IMR-90 (cell line): Measurements from ENCODE around the gene TLCD4. TPM values are rescaled to one million over a fixed set of nuclear protein-coding genes. Genes with fewer than 3 reads are reported as not detected.
A peak's percentile ranks its signal among the peaks of the same experiment; 100 is the strongest.

Experiments used
- ATAC-seq: fragments of 200-7000 bp; cut with Tn5 transposase; 2 replicates; pipeline ENCODE4 v1.9.1; 2020; ENCODE audit warnings: low read depth, mild to moderate bottlenecking, moderate library complexity
- BruUV-seq: library from RNA; stranded (reverse); fragments of 400-500 nt; replicated peaks from 2 replicates; lab custom pipeline; 2021; lab: Mats Ljungman, UMichigan
- CTCF ChIA-PET: fragments of 300-600 bp; formaldehyde crosslinking; extraction: SDS; loops from one replicate; lab custom pipeline; 2021; ENCODE audit warnings: antibody characterized with exemption; lab: Yijun Ruan, JAX
- POLR2A ChIA-PET: fragments of 300-600 bp; sonication (Branson Sonifier 250); formaldehyde crosslinking; loops from one replicate; lab custom pipeline; 2022; ENCODE audit warnings: antibody characterized with exemption; ENCODE audit not compliant: unreplicated experiment; lab: Charles Lee
- DNase-seq: peaks from one replicate; pipeline ENCODE4 v3.0.0; 2013
- H2AFZ ChIP-seq: replicated peaks from 2 replicates; pipeline ENCODE3; 2013; ENCODE audit warnings: low read length, mild to moderate bottlenecking; ENCODE audit not compliant: poor library complexity
- H2AK5ac ChIP-seq: 2 replicates; pipeline ENCODE4 v1.6.1; 2013; ENCODE audit warnings: low read depth, low read length, inconsistent platforms
- H2AK9ac ChIP-seq: replicated peaks from 2 replicates; pipeline ENCODE3; 2013; ENCODE audit warnings: mild to moderate bottlenecking, low read depth, low read length, moderate library complexity; ENCODE audit not compliant: poor library complexity
- H2BK120ac ChIP-seq: 2 replicates; pipeline ENCODE4 v1.6.1; 2013; ENCODE audit warnings: low read depth, low read length, inconsistent platforms
- H2BK15ac ChIP-seq: 3 replicates; pipeline ENCODE4 v1.6.1; 2013; ENCODE audit warnings: low read depth, low read length, inconsistent platforms
- H2BK20ac ChIP-seq: 2 replicates; pipeline ENCODE4 v1.6.1; 2013; ENCODE audit warnings: low read depth, mild to moderate bottlenecking, inconsistent platforms, low read length, moderate library complexity
- H2BK5ac ChIP-seq: 2 replicates; pipeline ENCODE4 v1.6.1; 2013; ENCODE audit warnings: mild to moderate bottlenecking, low read depth, low read length, inconsistent platforms; ENCODE audit not compliant: poor library complexity, severe bottlenecking
- H3K14ac ChIP-seq: replicated peaks from 2 replicates; pipeline ENCODE4 v1.6.1; 2013; ENCODE audit warnings: low read depth, low read length, inconsistent platforms
- H3K18ac ChIP-seq: 2 replicates; pipeline ENCODE4 v1.6.1; 2013; ENCODE audit warnings: low read depth, low read length, control low read depth
- H3K23ac ChIP-seq: 2 replicates; pipeline ENCODE4 v1.6.1; 2013; ENCODE audit warnings: low read depth, low read length, inconsistent platforms
- H3K27ac ChIP-seq: 2 replicates; pipeline ENCODE4 v1.5.1; 2013; ENCODE audit warnings: mild to moderate bottlenecking, control low read depth, low read length; ENCODE audit not compliant: insufficient read depth
- H3K27me3 ChIP-seq: 2 replicates; pipeline ENCODE4 v1.6.1; 2013; ENCODE audit warnings: low read length; ENCODE audit not compliant: control insufficient read depth, insufficient read depth
- H3K36me3 ChIP-seq: 2 replicates; pipeline ENCODE4 v1.6.1; 2013; ENCODE audit warnings: low read length, mixed read lengths; ENCODE audit not compliant: control insufficient read depth, insufficient read depth
- H3K4ac ChIP-seq: 2 replicates; pipeline ENCODE4 v1.6.1; 2013; ENCODE audit warnings: low read depth, low read length, inconsistent platforms
- H3K4me1 ChIP-seq: 2 replicates; pipeline ENCODE4 v1.6.1; 2013; ENCODE audit warnings: low read length, mixed read lengths; ENCODE audit not compliant: control insufficient read depth, insufficient read depth
- H3K4me2 ChIP-seq: 2 replicates; pipeline ENCODE4 v1.6.1; 2013; ENCODE audit warnings: low read depth, mild to moderate bottlenecking, control low read depth, low read length, moderate library complexity
- H3K4me3 ChIP-seq: 2 replicates; pipeline ENCODE4 v1.5.1; 2013; ENCODE audit warnings: low read depth, mild to moderate bottlenecking, control low read depth, low read length, moderate library complexity; ENCODE audit not compliant: insufficient read depth
- H3K56ac ChIP-seq: 2 replicates; pipeline ENCODE4 v1.6.1; 2013; ENCODE audit warnings: low read length, inconsistent platforms; ENCODE audit not compliant: insufficient read depth; ENCODE audit errors: extremely low read depth
- H3K79me1 ChIP-seq, 2 experiments: 2 replicates each; pipeline ENCODE4 v1.6.1; 2013; ENCODE audit warnings: low read length in 2 of 2, inconsistent platforms in 1 of 2, low read depth in 1 of 2
- H3K9ac ChIP-seq: 2 replicates; pipeline ENCODE4 v1.6.1; 2013; ENCODE audit warnings: low read depth, low read length, control low read depth
- H3K9me1 ChIP-seq: 2 replicates; pipeline ENCODE4 v1.6.1; 2013; ENCODE audit warnings: low read length, inconsistent platforms; ENCODE audit not compliant: insufficient read depth
- H3K9me3 ChIP-seq: 2 replicates; pipeline ENCODE4 v1.6.1; 2013; ENCODE audit warnings: low read length; ENCODE audit not compliant: control insufficient read depth, insufficient read depth
- H4K20me1 ChIP-seq: 2 replicates; pipeline ENCODE4 v1.6.1; 2013; ENCODE audit warnings: low read length, inconsistent platforms; ENCODE audit not compliant: insufficient read depth
- H4K5ac ChIP-seq: 2 replicates; pipeline ENCODE4 v1.6.1; 2013; ENCODE audit warnings: mild to moderate bottlenecking, low read depth, low read length, control low read depth
- H4K8ac ChIP-seq, 2 experiments: 2 replicates each; pipeline ENCODE4 v1.6.1; 2013; ENCODE audit warnings: low read depth in 2 of 2, low read length in 2 of 2, control low read depth in 1 of 2, inconsistent platforms in 1 of 2
- H4K91ac ChIP-seq: 2 replicates; pipeline ENCODE4 v1.6.1; 2013; ENCODE audit warnings: low read depth, low read length, inconsistent platforms; ENCODE audit not compliant: insufficient read depth
- CHD1 ChIP-seq: IDR thresholded peaks from 2 replicates; pipeline ENCODE4 v1.6.1; 2012; ENCODE audit warnings: low read depth, low read length, improper control_type of control experiment
- FOS ChIP-seq: fragments of 150-350 bp; IDR thresholded peaks from 2 replicates; pipeline ENCODE4 v1.6.1; 2016; ENCODE audit warnings: low read depth, low read length
- RAD21 ChIP-seq: IDR thresholded peaks from 2 replicates; pipeline ENCODE4 v1.6.1; 2012; ENCODE audit warnings: low read length, improper control_type of control experiment
- RFX5 ChIP-seq: IDR thresholded peaks from 2 replicates; pipeline ENCODE4 v1.8.0; 2012; ENCODE audit warnings: low read depth, mild to moderate bottlenecking, low read length, moderate library complexity
- WGBS, 2 experiments: methylation state at CpG; one replicate each; pipeline versions ENCODE4 v1.1.5 to v1.1.7; 2013; ENCODE audit warnings: missing lambda C conversion rate in 2 of 2; ENCODE audit not compliant: insufficient read length in 1 of 2; ENCODE audit errors: extremely low coverage in 2 of 2; 5-methylcytosine and 5-hydroxymethylcytosine counted together
- dilution Hi-C: fragments of 300-500 bp; cut with HindIII; formaldehyde crosslinking; loops from one replicate; pipeline ENCODE4 v1.14.3; 2018; ENCODE audit warnings: low sequenced_read_pairs; ENCODE audit not compliant: unreplicated experiment
- in situ Hi-C: fragments of 300-500 bp; cut with MboI; formaldehyde crosslinking; loops from 3 replicates; pipeline ENCODE4 v1.14.3; 2019; ENCODE audit warnings: low sequenced_read_pairs, inconsistent platforms, mixed read lengths
- intact Hi-C: fragments of 100-400 bp; cut with micrococcal nuclease; formaldehyde crosslinking; loops from 2 replicates; pipeline ENCODE4 v1.10.0; 2022
- polyA plus RNA-seq, 3 experiments: library from polyadenylated mRNA; depleted of rRNA; stranded (reverse); fragments of >200 nt; gene quantifications; 2 replicates each; pipeline ENCODE4 v1.2.3, GENCODE V29; 2012; ENCODE audit warnings: low replicate concordance in 1 of 3
- total RNA-seq: library from RNA; depleted of rRNA; stranded (reverse); fragments of >200 nt; gene quantifications from 2 replicates; pipeline ENCODE4 v1.2.3, GENCODE V29; 2012
- TF ChIP-seq, protein P1 (sequence below): conservative IDR thresholded peaks from 2 replicates; pipeline ENCODE4 v1.5.1; 2012; ENCODE audit warnings: mild to moderate bottlenecking, low read depth, low read length, improper control_type of control experiment

The TLCD4 gene
- total and polyA plus RNA-seq, 2 of the 4 experiments (the other 2 are of a cell fraction), result 0.22 to 0.36 TPM

GRCh38 chr1:95084317-95085176, 32.6 kb upstream of the TLCD4 start:
- Histone ChIP-seq H3K27ac (no peak overlapping the region), H3K4ac (peak overlapping the region; percentile 8; the same call in 1 of the 2 replicates), H3K14ac (peak overlapping the region; percentile 61), H3K9me1 (peaks cover 9% of the 10 kb centered on the region; the same call in 1 of the 2 replicates), H2AFZ (no peak overlapping the region), H3K9ac (no peak overlapping the region), H3K79me1 (no peaks in the 10 kb centered on the region), H3K56ac (no peak overlapping the region), H4K5ac (no peak overlapping the region), H4K91ac (0 out of 2 replicates have a peak overlapping the region, but pooled peaks have one; percentile 32), H2BK5ac (no peak overlapping the region), H3K4me2 (no peak overlapping the region), H2BK120ac (peak overlapping the region; percentile 37; the same call in 1 of the 2 replicates), H3K23ac (peak overlapping the region; percentile 45; the same call in 1 of the 2 replicates), H3K4me1 (peaks cover 8% of the 10 kb centered on the region), H3K4me3 (no peak overlapping the region), H3K9me3 (no peaks in the 10 kb centered on the region), H4K20me1 (no peaks in the 10 kb centered on the region), H2BK15ac (peak overlapping the region; percentile 47; the same call in 1 of the 3 replicates), H3K36me3 (no peaks in the 10 kb centered on the region), H3K18ac (no peak overlapping the region), H3K27me3 (peaks cover 9% of the 10 kb centered on the region), H4K8ac (no peak overlapping the region), H2AK5ac (peak overlapping the region; percentile 35), H2BK20ac (peak overlapping the region; percentile 43), H2AK9ac (no peak overlapping the region)
- BruUV-seq, result no TSS peak
- DNase-seq (peak; percentile 21), ATAC-seq (no peak)
- intact Hi-C loops (loop anchor here (1.0 kb wide), 1 partner anchor 149 kb away; no protein-coding TSS in a partner anchor), dilution Hi-C loops (no loop called here), in situ Hi-C loops (no loop called here)
- TF ChIP-seq RFX5 (no peak), FOS (no peak), RAD21 (peak; percentile 32; the same call in 1 of the 2 replicates), CHD1 (no peak)
- TF ChIP-seq, protein P1, sequence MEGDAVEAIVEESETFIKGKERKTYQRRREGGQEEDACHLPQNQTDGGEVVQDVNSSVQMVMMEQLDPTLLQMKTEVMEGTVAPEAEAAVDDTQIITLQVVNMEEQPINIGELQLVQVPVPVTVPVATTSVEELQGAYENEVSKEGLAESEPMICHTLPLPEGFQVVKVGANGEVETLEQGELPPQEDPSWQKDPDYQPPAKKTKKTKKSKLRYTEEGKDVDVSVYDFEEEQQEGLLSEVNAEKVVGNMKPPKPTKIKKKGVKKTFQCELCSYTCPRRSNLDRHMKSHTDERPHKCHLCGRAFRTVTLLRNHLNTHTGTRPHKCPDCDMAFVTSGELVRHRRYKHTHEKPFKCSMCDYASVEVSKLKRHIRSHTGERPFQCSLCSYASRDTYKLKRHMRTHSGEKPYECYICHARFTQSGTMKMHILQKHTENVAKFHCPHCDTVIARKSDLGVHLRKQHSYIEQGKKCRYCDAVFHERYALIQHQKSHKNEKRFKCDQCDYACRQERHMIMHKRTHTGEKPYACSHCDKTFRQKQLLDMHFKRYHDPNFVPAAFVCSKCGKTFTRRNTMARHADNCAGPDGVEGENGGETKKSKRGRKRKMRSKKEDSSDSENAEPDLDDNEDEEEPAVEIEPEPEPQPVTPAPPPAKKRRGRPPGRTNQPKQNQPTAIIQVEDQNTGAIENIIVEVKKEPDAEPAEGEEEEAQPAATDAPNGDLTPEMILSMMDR, result peak; percentile 49
- CTCF ChIA-PET, result interaction anchor here (0.7 to 2.3 kb wide), 5 partner anchors 12 to 326 kb away, joined by 3 to 11 read pairs (median 6); partner anchors contain the start of gene ALG14
- POLR2A ChIA-PET, result interaction anchor here (0.9 kb wide), 1 partner anchor 57 kb away, joined by 8 read pairs; no protein-coding TSS in a partner anchor
- WGBS, 2 experiments, result 67% methylated on average over 5 of the region's 8 CpGs; no CpG with 5 or more reads in 1 of the 2 experiments
